ENCODE results near the gene COL19A1.

COL19A1 gene

GRCh38 chr6:70060680-70061079 lies 194.3 kb downstream of the COL19A1 start:
- DNase-seq (ENCODE audit: low read depth) = no peak

- no peak for DNase-seq (ENCODE audit: low read depth)
Observed at GRCh38 chr6:70061546-70061945, 195.2 kb downstream of the COL19A1 start.

GRCh38 chr6:70062010-70062409 lies 195.7 kb downstream of the COL19A1 start:
- no peak for DNase-seq (ENCODE audit: low read depth)

- DNase-seq (ENCODE audit: low read depth) = no peak
Observed at GRCh38 chr6:70072540-70073179, 206.3 kb downstream of the COL19A1 start.

- no peak for DNase-seq (ENCODE audit: low read depth)
Observed at GRCh38 chr6:70073637-70074036, 207.3 kb downstream of the COL19A1 start.

- DNase-seq (ENCODE audit: low read depth) = no peak
Observed at GRCh38 chr6:70079241-70079640, 212.9 kb downstream of the COL19A1 start.

GRCh38 chr6:70080443-70081070 lies 214.2 kb downstream of the COL19A1 start:
- DNase-seq (ENCODE audit: low read depth) = no peak

GRCh38 chr6:70082830-70083229 lies 216.5 kb downstream of the COL19A1 start:
- DNase-seq (ENCODE audit: low read depth) = no peak

- no peak for DNase-seq (ENCODE audit: low read depth)
Observed at GRCh38 chr6:70086806-70087205, 220.4 kb downstream of the COL19A1 start.

GRCh38 chr6:70094156-70094555 lies 227.8 kb downstream of the COL19A1 start:
- no peak for DNase-seq (ENCODE audit: low read depth)

- no peak for DNase-seq (ENCODE audit: low read depth)
Observed at GRCh38 chr6:70099732-70100131, 233.4 kb downstream of the COL19A1 start.

- DNase-seq (ENCODE audit: low read depth) = no peak
Observed at GRCh38 chr6:70103798-70104197, 237.4 kb downstream of the COL19A1 start.

GRCh38 chr6:70107852-70108629 lies 241.7 kb downstream of the COL19A1 start:
- no peak for DNase-seq (ENCODE audit: low read depth)

GRCh38 chr6:70110126-70111022 lies 244.0 kb downstream of the COL19A1 start:
- no peak for DNase-seq (ENCODE audit: low read depth)

GRCh38 chr6:70111737-70112136 lies 245.4 kb downstream of the COL19A1 start:
- no peak for DNase-seq (ENCODE audit: low read depth)

GRCh38 chr6:70112716-70113115 lies 246.4 kb downstream of the COL19A1 start:
- no peak for DNase-seq (ENCODE audit: low read depth)

GRCh38 chr6:70113171-70113570 lies 246.8 kb downstream of the COL19A1 start:
- no peak for DNase-seq (ENCODE audit: low read depth)

- DNase-seq (ENCODE audit: low read depth) = no peak
Observed at GRCh38 chr6:70118670-70119069, 252.3 kb downstream of the COL19A1 start.

- DNase-seq (ENCODE audit: low read depth) = no peak
Observed at GRCh38 chr6:70119218-70119835, 253.0 kb downstream of the COL19A1 start.

GRCh38 chr6:70124443-70124842 lies 258.1 kb downstream of the COL19A1 start:
- DNase-seq (ENCODE audit: low read depth) = no peak

GRCh38 chr6:70124882-70125545 lies 258.7 kb downstream of the COL19A1 start:
- no peak for DNase-seq (ENCODE audit: low read depth)
